HG03060 (cell line): ENCODE data around the gene SUSD3.
"Not testable (repeated sequence)": the region's sequence is repeated elsewhere in the genome, so short reads cannot be mapped to it uniquely, and the experiment has no call there.

Experiments used
- ATAC-seq: cut with Tn5 transposase; IDR thresholded peaks from one replicate; pipeline ENCODE4 v1.9.1; 2021; ENCODE audit warnings: low read depth, moderate number of reproducible peaks; ENCODE audit not compliant: unreplicated experiment

Gene SUSD3

DNA sequence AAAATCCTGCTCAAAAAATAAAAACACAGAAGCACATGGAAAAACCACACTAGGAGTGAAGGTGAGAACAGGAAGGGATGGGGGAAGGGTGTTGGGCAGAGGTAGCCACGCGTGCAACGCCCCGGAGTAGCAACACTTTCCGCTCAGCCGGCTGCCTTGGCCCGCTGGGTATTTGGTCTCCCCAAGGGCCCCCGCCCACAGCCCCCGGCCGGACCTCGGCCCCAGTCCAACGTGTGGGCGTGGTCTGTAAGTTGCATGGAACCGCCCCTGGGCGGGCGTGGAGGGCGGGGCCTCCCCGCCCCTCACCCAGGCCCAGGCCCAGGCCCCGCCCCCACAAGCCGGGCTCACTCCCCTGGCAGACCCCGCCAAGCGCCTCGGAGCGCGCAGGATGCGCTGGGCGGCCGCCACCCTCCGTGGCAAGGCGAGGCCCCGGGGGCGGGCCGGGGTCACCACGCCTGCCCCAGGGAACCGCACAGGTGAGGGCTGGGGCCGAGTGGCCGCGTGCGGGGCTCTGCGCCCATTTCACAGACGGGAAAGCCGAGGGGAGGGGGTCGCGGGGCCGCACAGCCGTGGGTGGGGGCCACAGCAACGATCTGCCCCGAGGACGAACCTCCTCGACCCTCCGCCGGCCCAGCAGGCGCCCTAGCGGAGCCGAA lies at the start of gene SUSD3:
Gene SUSD3 (plus strand): TSS at position 347 of the 656 bp plus-strand sequence. CDS start 42 bp downstream, at position 389.
- ATAC-seq: no peak

- ATAC-seq: no peak
Measured at GRCh38 chr9:93009337-93010015, 49.0 kb upstream of the SUSD3 start.

DNA sequence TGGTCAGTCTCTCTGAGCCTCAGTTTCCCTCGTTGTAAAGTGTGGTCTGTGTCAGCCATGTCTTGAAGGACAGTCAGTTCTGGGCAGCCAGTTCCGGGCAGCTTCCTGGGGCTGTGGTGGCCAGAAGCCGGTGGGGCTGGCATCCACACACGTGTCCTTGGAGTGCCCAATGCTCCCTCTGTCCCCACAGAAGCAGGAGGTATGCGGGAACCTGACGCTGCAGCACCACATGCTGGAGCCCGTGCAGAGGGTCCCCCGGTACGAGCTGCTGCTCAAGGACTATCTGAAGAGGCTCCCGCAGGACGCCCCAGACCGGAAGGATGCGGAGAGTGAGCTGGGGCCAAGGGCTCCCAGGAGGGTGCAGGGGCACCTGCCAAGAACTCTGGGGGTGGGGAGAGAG lies 48.4 kb upstream of the SUSD3 start:
- ATAC-seq: no peak

GRCh38 chr9:93010704-93011103 lies 47.8 kb upstream of the SUSD3 start:
- no peak for ATAC-seq

- no peak for ATAC-seq
Measured at GRCh38 chr9:93011114-93011513, 47.4 kb upstream of the SUSD3 start.

GRCh38 chr9:93012963-93013855 lies 45.3 kb upstream of the SUSD3 start:
- ATAC-seq: no peak

DNA sequence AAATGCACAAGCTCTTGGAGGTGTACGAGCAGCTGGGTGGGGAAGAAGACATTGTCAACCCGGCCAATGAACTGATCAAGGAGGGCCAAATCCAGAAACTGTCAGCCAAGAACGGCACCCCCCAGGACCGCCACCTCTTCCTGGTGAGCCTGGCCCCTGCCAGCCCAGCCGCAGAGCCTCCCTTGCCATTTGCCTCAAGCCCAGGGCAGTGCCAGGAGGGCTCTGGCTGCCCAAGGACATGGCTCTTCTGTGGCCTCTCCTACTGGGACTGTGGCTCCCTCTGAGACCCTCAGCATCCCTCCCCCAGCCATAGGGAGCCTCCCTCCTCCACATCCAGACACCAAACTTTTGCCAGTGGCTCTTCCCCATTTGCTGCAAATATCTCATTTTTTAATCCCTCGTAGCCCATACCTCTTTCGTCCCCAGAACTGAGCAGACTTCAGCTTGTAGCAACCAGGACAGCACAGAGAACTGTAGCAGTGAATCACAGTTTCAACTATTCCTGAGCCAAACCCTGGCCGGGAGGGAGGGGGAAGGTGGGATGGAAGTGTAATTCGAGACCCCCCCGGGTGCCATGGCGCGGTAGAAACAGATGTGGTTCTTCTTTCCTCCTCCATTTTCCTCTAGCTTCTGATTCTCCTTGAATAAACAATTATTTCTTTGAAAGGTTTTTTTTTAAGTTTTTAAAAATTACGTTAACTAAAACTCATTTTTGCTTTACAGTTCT lies 44.5 kb upstream of the SUSD3 start:
- no peak for ATAC-seq

- ATAC-seq: not testable (repeated sequence)
Measured at GRCh38 chr9:93015190-93015589, 43.3 kb upstream of the SUSD3 start.

DNA sequence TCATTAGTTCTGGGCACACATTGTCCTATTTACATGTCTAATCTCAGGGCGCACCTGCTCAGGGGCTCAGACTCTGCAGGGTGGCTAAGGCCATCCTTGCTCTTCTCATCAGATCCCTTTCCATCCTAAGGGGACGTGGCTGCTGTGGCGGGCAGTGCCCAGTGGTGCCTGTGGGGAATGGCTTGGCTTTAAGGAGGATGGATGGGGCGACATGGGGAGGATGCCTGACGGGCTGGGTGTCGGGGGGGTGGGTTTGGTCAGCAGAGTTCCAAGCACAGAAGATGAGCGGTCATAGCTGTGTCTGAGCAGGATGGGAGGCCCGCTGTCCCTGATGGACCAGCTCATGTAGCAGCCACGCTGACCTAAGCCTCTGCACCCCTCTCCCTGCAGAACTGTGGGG lies 40.9 kb upstream of the SUSD3 start:
- ATAC-seq: no peak

- ATAC-seq: no peak
Measured at GRCh38 chr9:93020151-93020550, 38.4 kb upstream of the SUSD3 start.

DNA sequence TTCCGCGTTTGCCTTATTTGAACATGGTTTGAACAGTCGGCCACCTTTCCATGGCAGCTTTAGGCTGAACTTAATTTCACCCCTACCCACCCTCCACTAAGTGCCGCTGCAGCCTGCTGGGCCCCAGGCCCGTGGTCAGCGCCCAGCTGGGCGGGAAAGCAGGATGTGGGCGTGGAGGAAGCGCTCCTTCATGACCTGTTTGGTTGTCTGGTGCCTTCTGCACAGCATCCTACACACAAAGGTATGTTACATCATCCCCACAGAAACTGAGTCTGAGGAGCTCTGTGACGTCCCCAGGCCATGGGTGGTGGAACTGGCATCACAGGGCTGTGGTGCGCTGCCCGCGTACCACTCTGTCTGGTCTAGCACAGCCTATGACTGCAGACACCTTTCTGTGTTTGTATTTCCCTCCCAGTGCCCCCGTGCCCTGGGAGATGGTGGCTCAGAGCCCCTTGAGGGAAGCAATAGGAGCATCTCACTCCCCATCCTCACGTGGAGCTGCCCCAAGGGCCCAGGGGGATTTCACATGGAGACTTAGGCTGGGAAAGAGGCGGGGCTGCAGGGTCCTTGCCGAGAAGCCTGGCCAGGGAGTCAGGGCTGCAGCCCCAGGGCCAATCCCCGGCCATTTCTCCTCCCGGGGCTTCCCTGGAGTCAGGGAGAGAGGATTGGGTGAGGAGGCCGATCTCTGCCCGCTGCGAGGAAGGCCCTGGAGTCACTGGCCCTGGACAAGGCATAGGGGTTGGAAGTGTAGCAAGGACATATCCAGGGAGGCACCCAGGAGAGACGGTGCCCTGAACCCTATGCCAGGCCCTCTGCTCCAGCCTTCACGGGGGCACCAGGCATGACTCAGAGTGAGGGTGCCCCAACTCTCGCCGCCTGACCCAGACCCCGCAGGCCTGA lies 37.5 kb upstream of the SUSD3 start:
- ATAC-seq: no peak

GRCh38 chr9:93022066-93022465 lies 36.4 kb upstream of the SUSD3 start:
- ATAC-seq: no peak

DNA sequence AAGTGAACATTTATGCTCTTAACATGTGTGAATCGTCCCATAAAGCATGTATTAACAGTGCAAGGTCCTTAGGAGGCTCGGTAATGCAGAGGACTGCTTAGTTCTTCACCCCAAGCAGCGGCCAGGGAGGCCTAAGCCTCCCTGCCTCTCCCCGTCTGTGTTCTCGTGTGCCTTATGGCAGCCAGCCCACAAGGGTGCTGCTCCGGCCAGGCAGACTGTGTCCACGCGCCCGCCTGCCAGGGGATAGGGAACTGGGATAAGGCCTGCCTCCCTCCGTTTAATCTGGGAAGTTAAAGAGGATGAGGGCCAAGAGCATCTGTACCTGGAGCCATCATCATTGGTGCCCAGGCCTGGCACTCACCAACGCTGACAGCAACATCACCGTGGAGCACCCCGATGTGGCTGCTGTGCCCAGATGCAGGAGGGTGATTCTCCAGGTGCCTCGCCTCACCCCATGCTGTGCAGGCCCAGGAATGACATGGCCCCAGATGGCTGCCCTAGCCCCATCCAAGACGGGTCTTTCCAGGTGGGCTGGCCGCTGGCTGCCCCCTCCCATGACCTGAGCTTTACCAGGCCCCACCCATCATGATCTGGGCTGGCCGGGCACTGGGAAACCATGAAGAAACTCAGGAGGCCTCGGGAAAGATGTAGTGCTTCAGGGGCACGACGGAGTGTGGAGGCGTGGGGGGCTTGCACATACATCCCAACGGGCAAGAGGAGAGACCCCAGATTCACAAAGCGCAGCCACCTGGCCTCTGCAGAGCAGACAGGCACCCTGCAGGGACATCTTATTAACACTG lies 35.6 kb upstream of the SUSD3 start:
- no peak for ATAC-seq

- no peak for ATAC-seq
Measured at GRCh38 chr9:93023521-93023815, 35.0 kb upstream of the SUSD3 start.

DNA sequence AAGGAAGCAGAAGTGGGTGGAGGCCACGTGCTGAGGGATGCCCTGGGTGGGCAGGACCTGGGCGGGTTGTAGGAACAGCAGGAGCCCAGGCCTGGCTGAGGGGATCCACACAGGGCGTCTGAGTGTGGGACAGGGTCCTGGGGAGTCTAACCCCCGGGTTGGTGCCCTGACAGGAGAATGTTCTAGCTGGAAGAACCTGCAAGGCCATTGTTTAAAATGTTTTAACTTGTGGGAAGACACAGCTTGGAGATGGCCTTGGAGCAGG lies 33.9 kb upstream of the SUSD3 start:
- ATAC-seq: no peak

GRCh38 chr9:93024986-93025630 lies 33.4 kb upstream of the SUSD3 start:
- ATAC-seq: no peak

- ATAC-seq: no peak
Measured at GRCh38 chr9:93025736-93026135, 32.8 kb upstream of the SUSD3 start.

DNA sequence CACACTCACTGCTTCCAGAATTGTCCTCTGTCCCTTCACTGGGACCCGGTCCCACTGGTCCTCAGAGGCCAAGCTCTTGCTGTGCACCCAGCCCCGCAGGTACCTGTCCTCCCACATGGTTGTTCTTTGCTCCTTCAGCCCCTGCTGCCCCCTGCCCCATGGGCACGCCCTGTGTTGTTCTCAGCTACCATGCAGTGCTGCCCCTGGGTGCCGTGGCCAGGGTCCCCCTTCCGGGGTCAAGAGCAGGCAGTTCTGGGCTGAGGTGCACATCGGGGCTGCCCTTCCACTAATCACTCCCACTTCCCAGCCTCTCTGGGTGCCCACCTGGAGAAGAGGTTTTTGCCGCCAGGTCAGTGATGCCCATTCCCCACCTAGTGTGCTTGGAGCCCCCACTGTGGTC lies 31.9 kb upstream of the SUSD3 start:
- no peak for ATAC-seq

DNA sequence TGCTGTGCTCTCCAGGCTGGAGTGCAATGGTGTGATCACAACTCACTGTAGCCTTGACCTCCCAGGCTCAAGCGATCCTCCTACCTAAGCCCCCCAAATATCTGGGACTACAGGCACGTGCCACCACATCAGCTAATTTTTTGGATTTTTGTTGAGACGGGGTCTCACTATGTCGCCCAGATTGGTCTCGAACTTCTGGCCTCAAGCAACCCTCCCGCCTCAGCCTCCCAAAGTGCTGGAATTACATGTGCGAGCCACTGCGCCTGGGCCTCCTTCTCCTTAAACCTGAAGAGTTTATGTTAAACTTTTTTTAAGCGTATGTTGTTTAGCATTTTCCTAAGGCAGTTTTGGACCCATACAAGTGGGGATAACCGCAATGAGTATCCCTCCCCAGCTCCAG lies 30.8 kb upstream of the SUSD3 start:
- ATAC-seq: no peak
